Measurements from ENCODE around the gene SDSL. TPM values are rescaled to one million over a fixed set of nuclear protein-coding genes. Genes with fewer than 3 reads are reported as not detected.

The SDSL gene
- total RNA-seq, 1 donor from 2014 or later = 12.8 TPM

DNA sequence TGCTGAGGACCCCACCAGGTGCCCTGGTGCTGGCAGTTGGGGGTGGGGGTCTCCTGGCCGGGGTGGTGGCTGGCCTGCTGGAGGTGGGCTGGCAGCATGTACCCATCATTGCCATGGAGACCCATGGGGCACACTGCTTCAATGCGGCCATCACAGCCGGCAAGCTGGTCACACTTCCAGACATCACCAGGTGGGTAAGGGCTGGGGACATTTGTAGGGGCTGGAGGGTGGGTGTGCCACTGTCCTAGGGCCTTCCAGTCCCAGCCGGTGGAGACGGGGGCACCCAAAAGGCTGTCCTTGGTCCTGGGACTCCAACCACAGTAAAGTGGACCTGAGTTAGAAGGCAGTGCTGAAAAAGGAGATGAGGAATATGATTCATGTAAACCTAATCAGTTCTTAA lies 13.2 kb downstream of the SDSL start:
- DNase-seq = no peak
- no peak for ATAC-seq
- H3K36me3 ChIP-seq = no peaks in the 10 kb centered on the region
- no peaks in the 10 kb centered on the region for H3K9me3 ChIP-seq
- intact Hi-C loops (cut with DNase I) = no loop called here
- no peak overlapping the region for H3K27ac ChIP-seq
- H3K27me3 ChIP-seq (ENCODE audit: low read depth) = no peaks in the 10 kb centered on the region
- no peaks in the 10 kb centered on the region for H3K4me1 ChIP-seq
- TF ChIP-seq, protein P1, sequence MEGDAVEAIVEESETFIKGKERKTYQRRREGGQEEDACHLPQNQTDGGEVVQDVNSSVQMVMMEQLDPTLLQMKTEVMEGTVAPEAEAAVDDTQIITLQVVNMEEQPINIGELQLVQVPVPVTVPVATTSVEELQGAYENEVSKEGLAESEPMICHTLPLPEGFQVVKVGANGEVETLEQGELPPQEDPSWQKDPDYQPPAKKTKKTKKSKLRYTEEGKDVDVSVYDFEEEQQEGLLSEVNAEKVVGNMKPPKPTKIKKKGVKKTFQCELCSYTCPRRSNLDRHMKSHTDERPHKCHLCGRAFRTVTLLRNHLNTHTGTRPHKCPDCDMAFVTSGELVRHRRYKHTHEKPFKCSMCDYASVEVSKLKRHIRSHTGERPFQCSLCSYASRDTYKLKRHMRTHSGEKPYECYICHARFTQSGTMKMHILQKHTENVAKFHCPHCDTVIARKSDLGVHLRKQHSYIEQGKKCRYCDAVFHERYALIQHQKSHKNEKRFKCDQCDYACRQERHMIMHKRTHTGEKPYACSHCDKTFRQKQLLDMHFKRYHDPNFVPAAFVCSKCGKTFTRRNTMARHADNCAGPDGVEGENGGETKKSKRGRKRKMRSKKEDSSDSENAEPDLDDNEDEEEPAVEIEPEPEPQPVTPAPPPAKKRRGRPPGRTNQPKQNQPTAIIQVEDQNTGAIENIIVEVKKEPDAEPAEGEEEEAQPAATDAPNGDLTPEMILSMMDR (IDR thresholded peaks at IDR 0.05) = no peak
- no peak overlapping the region for H3K4me3 ChIP-seq

DNA sequence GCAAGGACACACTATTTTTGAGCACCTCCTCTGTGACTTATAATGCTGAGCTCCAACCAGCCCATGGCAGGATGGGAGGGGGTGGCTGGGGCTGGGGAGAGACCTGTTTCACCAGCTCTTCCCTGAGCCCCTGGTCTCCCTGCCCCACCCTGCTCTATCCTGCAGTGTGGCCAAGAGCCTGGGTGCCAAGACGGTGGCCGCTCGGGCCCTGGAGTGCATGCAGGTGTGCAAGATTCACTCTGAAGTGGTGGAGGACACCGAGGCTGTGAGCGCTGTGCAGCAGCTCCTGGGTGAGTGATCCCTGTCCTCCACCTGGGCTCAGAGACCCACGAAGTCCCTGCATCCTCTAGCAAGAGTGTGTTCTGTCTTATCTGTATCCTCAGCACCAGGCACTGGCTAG lies 14.4 kb downstream of the SDSL start:
- no peak for ATAC-seq
- no peak for DNase-seq
- no peaks in the 10 kb centered on the region for H3K9me3 ChIP-seq
- H3K36me3 ChIP-seq = no peaks in the 10 kb centered on the region
- peaks cover under 1% of the 10 kb centered on the region for H3K27me3 ChIP-seq (ENCODE audit: low read depth)
- TF ChIP-seq, protein P1 (IDR thresholded peaks at IDR 0.05) = no peak
- H3K4me1 ChIP-seq = no peaks in the 10 kb centered on the region
- no peak overlapping the region for H3K27ac ChIP-seq
- no peak overlapping the region for H3K4me3 ChIP-seq
- intact Hi-C loops (cut with DNase I) = no loop called here

DNA sequence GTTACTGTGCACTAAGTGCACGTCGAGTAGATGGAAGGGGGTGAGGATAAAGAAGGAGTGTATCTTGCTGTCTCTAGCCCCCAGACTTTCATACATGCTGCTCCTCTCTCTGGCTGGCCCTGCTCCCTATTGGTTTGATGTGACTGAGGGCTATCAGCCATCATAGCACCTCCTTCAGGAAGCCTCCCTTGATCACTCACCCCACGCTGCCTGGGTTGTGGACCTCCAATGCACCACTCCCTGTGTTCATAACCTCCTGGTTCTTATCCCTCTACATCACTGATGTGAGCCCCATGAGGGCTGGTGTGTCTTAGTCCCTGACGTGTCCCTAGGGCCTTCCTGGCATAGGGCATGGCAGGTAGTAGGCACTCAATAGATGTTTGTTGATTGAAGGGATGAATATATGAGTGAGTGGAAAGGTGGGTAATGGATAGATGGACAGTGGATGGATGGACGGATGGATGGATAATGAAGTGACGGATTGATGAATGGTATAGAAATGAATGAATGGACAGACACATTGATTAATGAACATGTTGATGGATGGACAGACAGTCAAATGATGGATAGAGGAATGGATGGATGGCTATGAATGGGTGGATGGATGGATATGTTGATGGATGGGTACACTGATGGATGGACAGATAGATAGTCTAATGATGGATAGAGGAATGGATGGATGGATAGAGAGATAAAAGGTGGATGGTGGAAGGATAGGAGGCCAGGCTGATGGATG lies 15.0 kb downstream of the SDSL start:
- no peak overlapping the region for H3K27ac ChIP-seq
- ATAC-seq (no peak), DNase-seq (no peak)
- intact Hi-C loops (cut with DNase I) = no loop called here
- no peaks in the 10 kb centered on the region for H3K9me3 ChIP-seq
- H3K4me1 ChIP-seq = no peaks in the 10 kb centered on the region
- H3K4me3 ChIP-seq = no peak overlapping the region
- TF ChIP-seq, protein P1 (IDR thresholded peaks at IDR 0.05) = no peak
- no peaks in the 10 kb centered on the region for H3K36me3 ChIP-seq
- H3K27me3 ChIP-seq (ENCODE audit: low read depth) = peaks cover 7% of the 10 kb centered on the region

DNA sequence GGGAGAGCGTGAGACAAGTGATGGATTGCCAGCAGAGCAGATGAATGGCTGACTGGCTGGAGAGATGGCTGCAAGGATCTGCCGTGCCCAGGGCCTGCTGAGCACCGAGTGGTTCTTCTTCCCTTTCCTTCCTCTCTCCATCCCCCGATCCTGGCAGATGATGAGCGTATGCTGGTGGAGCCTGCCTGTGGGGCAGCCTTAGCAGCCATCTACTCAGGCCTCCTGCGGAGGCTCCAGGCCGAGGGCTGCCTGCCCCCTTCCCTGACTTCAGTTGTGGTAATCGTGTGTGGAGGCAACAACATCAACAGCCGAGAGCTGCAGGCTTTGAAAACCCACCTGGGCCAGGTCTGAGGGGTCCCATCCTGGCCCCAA lies 15.5 kb downstream of the SDSL start:
- intact Hi-C loops (cut with DNase I) = no loop called here
- TF ChIP-seq, protein P1 (IDR thresholded peaks at IDR 0.05) = no peak
- Histone ChIP-seq H3K9me3 (no peaks in the 10 kb centered on the region), H3K27me3 (ENCODE audit: low read depth) (peaks cover 11% of the 10 kb centered on the region), H3K36me3 (no peaks in the 10 kb centered on the region), H3K27ac (no peak overlapping the region), H3K4me3 (no peak overlapping the region), H3K4me1 (no peaks in the 10 kb centered on the region)
- DNase-seq = no peak
- no peak for ATAC-seq

DNA sequence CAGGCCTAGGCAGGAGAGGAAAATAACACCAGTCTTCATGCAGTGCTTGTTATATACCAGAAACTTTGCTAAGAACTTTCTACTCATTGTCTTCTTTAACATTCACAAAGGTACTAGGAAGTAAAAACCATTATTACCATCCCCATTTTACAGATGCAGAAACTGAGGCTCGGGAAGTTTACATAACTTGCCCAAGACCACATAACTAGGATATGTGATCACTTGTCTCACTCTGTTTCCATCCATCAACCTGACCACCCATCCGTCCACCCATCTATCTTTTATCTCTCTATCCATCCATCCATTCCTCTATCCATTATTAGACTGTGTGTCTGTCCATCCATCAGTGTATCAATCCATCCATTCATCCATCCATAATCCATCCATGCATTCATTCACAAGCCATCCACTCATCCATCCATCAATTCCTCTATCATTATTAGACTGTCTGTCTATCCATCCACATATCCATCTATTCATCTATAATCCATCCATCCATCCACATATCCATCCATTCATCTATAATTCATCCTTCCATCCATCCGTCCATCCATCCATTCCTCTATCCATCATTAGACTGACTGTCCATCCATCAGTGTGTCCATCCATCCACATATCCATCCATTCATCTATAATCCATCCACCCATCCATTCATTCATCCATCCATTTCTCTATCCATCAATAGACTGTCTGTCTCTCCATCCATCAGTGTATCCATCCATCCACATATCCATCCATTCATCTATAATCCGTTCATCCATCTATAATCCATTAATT lies 16.5 kb downstream of the SDSL start:
- H3K36me3 ChIP-seq = no peaks in the 10 kb centered on the region
- no peak overlapping the region for H3K27ac ChIP-seq
- H3K27me3 ChIP-seq (ENCODE audit: low read depth) = peaks cover 21% of the 10 kb centered on the region
- H3K4me1 ChIP-seq = no peaks in the 10 kb centered on the region
- intact Hi-C loops (cut with DNase I) = no loop called here
- no peaks in the 10 kb centered on the region for H3K9me3 ChIP-seq
- ATAC-seq = no peak
- TF ChIP-seq, protein P1 (IDR thresholded peaks at IDR 0.05) = no peak
- no peak for DNase-seq
- H3K4me3 ChIP-seq = no peak overlapping the region

Measured in lower lobe of right lung (tissue), 2 donors.